SU-DHL-6 (cell line): ENCODE results near the gene PPM1L.

ENCODE experiments used
- H2AFZ ChIP-seq: fragments of 200-600 bp; sonication (generic); 2 replicates; pipeline ENCODE4 v1.6.1; 2014; ENCODE audit warnings: low read depth, mild to moderate bottlenecking, moderate library complexity, mixed read lengths, antibody characterized with exemption, low read length; ENCODE audit not compliant: severe bottlenecking
- H3F3A ChIP-seq: fragments of 200-600 bp; shearing (Covaris generic); 2 replicates; pipeline ENCODE4 v1.6.0; 2016; ENCODE audit warnings: antibody characterized with exemption, mild to moderate bottlenecking; ENCODE audit not compliant: insufficient read depth
- H3K27ac ChIP-seq: fragments of 200-600 bp; sonication (generic); 2 replicates; pipeline ENCODE4 v1.5.1; 2016; ENCODE audit warnings: low read depth, mild to moderate bottlenecking, low read length, moderate library complexity, mixed read lengths
- H3K27me3 ChIP-seq: fragments of 200-600 bp; sonication (generic), shearing (Covaris generic); 2 replicates; pipeline ENCODE4 v1.6.0; 2014; ENCODE audit warnings: mild to moderate bottlenecking, low read length
- H3K36me3 ChIP-seq: fragments of 200-600 bp; sonication (generic); 2 replicates; pipeline ENCODE4 v1.6.1; 2014; ENCODE audit warnings: mild to moderate bottlenecking, low read length, mixed read lengths
- H3K4me2 ChIP-seq: fragments of 300-600, 200-600 bp; shearing (Covaris generic), sonication (generic); 2 replicates; pipeline ENCODE4 v1.6.0; 2014; ENCODE audit warnings: low read length, low read depth, mild to moderate bottlenecking; ENCODE audit not compliant: poor library complexity, severe bottlenecking
- H3K4me3 ChIP-seq: fragments of 200-600 bp; sonication (generic); 2 replicates; pipeline ENCODE4 v1.5.1; 2014; ENCODE audit warnings: antibody characterized with exemption, low read length, mild to moderate bottlenecking, mixed read lengths; ENCODE audit not compliant: insufficient read depth, poor library complexity, severe bottlenecking
- H3K79me2 ChIP-seq: fragments of 200-600 bp; sonication (generic); 2 replicates; pipeline ENCODE4 v1.6.1; 2014; ENCODE audit warnings: mild to moderate bottlenecking, low read length, moderate library complexity; ENCODE audit not compliant: insufficient read depth
- H3K9ac ChIP-seq: fragments of 200-600 bp; sonication (generic); 2 replicates; pipeline ENCODE4 v1.7.0; 2014; ENCODE audit warnings: mild to moderate bottlenecking, low read length
- H3K9me2 ChIP-seq: fragments of 200-600 bp; sonication (generic); replicated peaks from 2 replicates; pipeline ENCODE4 v1.6.1; 2014; ENCODE audit warnings: low read length; ENCODE audit not compliant: insufficient read depth
- H3K9me3 ChIP-seq: fragments of 200-600 bp; sonication (generic); 2 replicates; pipeline ENCODE4 v1.6.1; 2014; ENCODE audit warnings: low read length, mixed read lengths; ENCODE audit not compliant: insufficient read depth
- H4K20me1 ChIP-seq: fragments of 200-600 bp; sonication (generic); 2 replicates; pipeline ENCODE4 v1.6.1; 2014; ENCODE audit warnings: low read depth, mild to moderate bottlenecking, antibody characterized with exemption, low read length, moderate library complexity, mixed read lengths
- CTCF ChIP-seq: fragments of 200-600 bp; sonication (generic); IDR thresholded peaks from one replicate; pipeline ENCODE4 v1.5.1; 2017; ENCODE audit warnings: antibody characterized with exemption, mild to moderate bottlenecking, low read length, moderate library complexity; ENCODE audit not compliant: insufficient read depth, poor library complexity, severe bottlenecking
- EZH2phosphoT487 ChIP-seq: fragments of 200-600 bp; sonication (generic), shearing (Covaris generic); conservative IDR thresholded peaks from 2 replicates; pipeline ENCODE4 v1.6.1; 2018; ENCODE audit warnings: mild to moderate bottlenecking, antibody characterized with exemption, low read length, moderate library complexity, mixed read lengths

The PPM1L gene

GRCh38 chr3:160793722-160794252 is 37.8 kb downstream of the PPM1L start:
- no peak overlapping the region for H3K9ac ChIP-seq
- no peak overlapping the region for H3K4me2 ChIP-seq
- 0 out of 2 replicates have a peak, but pooled peaks cover 2% of the 10 kb centered on the region for H4K20me1 ChIP-seq
- H2AFZ ChIP-seq = no peak overlapping the region
- TF ChIP-seq CTCF (no peak), EZH2phosphoT487 (no peak)
- H3K4me3 ChIP-seq = no peak overlapping the region
- no peaks in the 10 kb centered on the region for H3K27me3 ChIP-seq
- H3K9me2 ChIP-seq = no peaks in the 10 kb centered on the region
- no peaks in the 10 kb centered on the region for H3K79me2 ChIP-seq
- H3K9me3 ChIP-seq = 0 out of 2 replicates have a peak, but pooled peaks cover 3% of the 10 kb centered on the region
- H3K36me3 ChIP-seq = no peaks in the 10 kb centered on the region
- no peaks in the 10 kb centered on the region for H3F3A ChIP-seq
- H3K27ac ChIP-seq = no peak overlapping the region

GRCh38 chr3:160796089-160796812 is 40.2 kb downstream of the PPM1L start:
- TF ChIP-seq EZH2phosphoT487 (no peak), CTCF (no peak)
- no peak overlapping the region for H3K27ac ChIP-seq
- no peak overlapping the region for H3K4me2 ChIP-seq
- no peak overlapping the region for H3K4me3 ChIP-seq
- no peak overlapping the region for H2AFZ ChIP-seq
- H3K9me2 ChIP-seq = no peaks in the 10 kb centered on the region
- 0 out of 2 replicates have a peak, but pooled peaks cover 3% of the 10 kb centered on the region for H3K9me3 ChIP-seq
- 0 out of 2 replicates have a peak, but pooled peaks cover 6% of the 10 kb centered on the region for H4K20me1 ChIP-seq
- no peak overlapping the region for H3K9ac ChIP-seq
- no peaks in the 10 kb centered on the region for H3K79me2 ChIP-seq
- H3K36me3 ChIP-seq = no peaks in the 10 kb centered on the region
- H3F3A ChIP-seq = no peaks in the 10 kb centered on the region
- no peaks in the 10 kb centered on the region for H3K27me3 ChIP-seq

- H3K27ac ChIP-seq = no peak overlapping the region
- no peaks in the 10 kb centered on the region for H3K79me2 ChIP-seq
- no peak overlapping the region for H3K9ac ChIP-seq
- H3K36me3 ChIP-seq = no peaks in the 10 kb centered on the region
- TF ChIP-seq CTCF (no peak), EZH2phosphoT487 (no peak)
- no peaks in the 10 kb centered on the region for H3F3A ChIP-seq
- H3K27me3 ChIP-seq = no peaks in the 10 kb centered on the region
- no peaks in the 10 kb centered on the region for H3K9me2 ChIP-seq
- 0 out of 2 replicates have a peak, but pooled peaks cover 6% of the 10 kb centered on the region for H4K20me1 ChIP-seq
- no peak overlapping the region for H3K4me3 ChIP-seq
- 0 out of 2 replicates have a peak, but pooled peaks cover 3% of the 10 kb centered on the region for H3K9me3 ChIP-seq
- no peak overlapping the region for H3K4me2 ChIP-seq
- H2AFZ ChIP-seq = no peak overlapping the region
Measured at GRCh38 chr3:160796813-160797164, 40.8 kb downstream of the PPM1L start.
